Breast epithelium (tissue), 3 donors: ENCODE data around the gene ASMTL.

Experiments used
- CTCF ChIP-seq, 3 donors: fragments of 450-650 bp; IDR thresholded peaks; one replicate each; pipeline ENCODE4 v1.5.1; 2016 to 2017; ENCODE audit warnings: antibody characterized with exemption in 3 of 3, mild to moderate bottlenecking in 3 of 3, moderate library complexity in 3 of 3
- POLR2A ChIP-seq: fragments of 450-650 bp; IDR thresholded peaks from one replicate; pipeline ENCODE4 v1.6.1; 2016; ENCODE audit warnings: antibody characterized with exemption, mild to moderate bottlenecking, moderate library complexity
- POLR2AphosphoS5 ChIP-seq, 3 donors: sonication (generic); formaldehyde crosslinking; IDR thresholded peaks; one replicate each; pipeline ENCODE4 v1.6.1; 2017; ENCODE audit warnings: antibody characterized with exemption in 3 of 3

GRCh38 chrX:1430451-1430850 is 22.3 kb downstream of the ASMTL start:
- TF ChIP-seq POLR2A = no peak
- TF ChIP-seq POLR2AphosphoS5 (IDR thresholded peaks at IDR 0.05) = no peak
- TF ChIP-seq CTCF (IDR thresholded peaks at IDR 0.05) = no peak
